Central memory CD4-positive, alpha-beta T cell (primary cell): ENCODE results near the gene MAPKAPK5.
"Not testable (repeated sequence)": the region's sequence is repeated elsewhere in the genome, so short reads cannot be mapped to it uniquely, and the experiment has no call there.

ENCODE experiments used
- DNase-seq: peaks from one replicate; pipeline ENCODE4 v3.0.0; 2022
- total RNA-seq, 3 experiments: gene quantifications; one replicate each; lab custom pipeline; 2026; lab: John Stamatoyannopoulos, UW

Gene MAPKAPK5
- 75.1 to 135 (median 98.5) reads per million in 3 experiments for total RNA-seq

GRCh38 chr12:111841750-111842555, at the start of gene MAPKAPK5:
TSS of gene MAPKAPK5 (plus strand) at chr12:111842228. CDS start at chr12:111842734, 506 bp downstream.
- peak; percentile 96 for DNase-seq

- no peak for DNase-seq
Measured at GRCh38 chr12:111792856-111793235, 49.2 kb upstream of the MAPKAPK5 start.

GRCh38 chr12:111798182-111798581, 43.8 kb upstream of the MAPKAPK5 start:
- DNase-seq: no peak

GRCh38 chr12:111799758-111800157, 42.3 kb upstream of the MAPKAPK5 start:
- DNase-seq: no peak

- no peak for DNase-seq
Measured at GRCh38 chr12:111803038-111803626, 38.9 kb upstream of the MAPKAPK5 start.

- no peak for DNase-seq
Measured at GRCh38 chr12:111803851-111804250, 38.2 kb upstream of the MAPKAPK5 start.

GRCh38 chr12:111806304-111806703, 35.7 kb upstream of the MAPKAPK5 start:
- DNase-seq: no peak

- no peak for DNase-seq
Measured at GRCh38 chr12:111807232-111807631, 34.8 kb upstream of the MAPKAPK5 start.

GRCh38 chr12:111812881-111813741, 28.9 kb upstream of the MAPKAPK5 start:
- peak; percentile 56 for DNase-seq

GRCh38 chr12:111816065-111816615, 25.9 kb upstream of the MAPKAPK5 start:
- no peak for DNase-seq

GRCh38 chr12:111816898-111817297, 25.1 kb upstream of the MAPKAPK5 start:
- not testable (repeated sequence) for DNase-seq

- no peak for DNase-seq
Measured at GRCh38 chr12:111818340-111818739, 23.7 kb upstream of the MAPKAPK5 start.

- no peak for DNase-seq
Measured at GRCh38 chr12:111819191-111820158, 22.6 kb upstream of the MAPKAPK5 start.

- not testable (repeated sequence) for DNase-seq
Measured at GRCh38 chr12:111820828-111821227, 21.2 kb upstream of the MAPKAPK5 start.

- no peak for DNase-seq
Measured at GRCh38 chr12:111822886-111823285, 19.1 kb upstream of the MAPKAPK5 start.

- DNase-seq: no peak
Measured at GRCh38 chr12:111823891-111824290, 18.1 kb upstream of the MAPKAPK5 start.

GRCh38 chr12:111824312-111824711, 17.7 kb upstream of the MAPKAPK5 start:
- DNase-seq: peak; percentile 24

GRCh38 chr12:111825509-111825908, 16.5 kb upstream of the MAPKAPK5 start:
- no peak for DNase-seq

GRCh38 chr12:111826316-111826715, 15.7 kb upstream of the MAPKAPK5 start:
- no peak for DNase-seq

GRCh38 chr12:111826992-111827391, 15.0 kb upstream of the MAPKAPK5 start:
- no peak for DNase-seq

GRCh38 chr12:111827907-111828306, 14.1 kb upstream of the MAPKAPK5 start:
- DNase-seq: no peak
